Activated CD8-positive, alpha-beta T cell treated with anti-CD3 and anti-CD28 coated beads, Interleukin-2, amount 10 ng/mL, durations not matched to agents 7 days and 5 days (primary cell): ENCODE measurements around the gene IGSF22. TPM values are rescaled to one million over a fixed set of nuclear protein-coding genes. Genes with fewer than 3 reads are reported as not detected.

Source experiments
- ATAC-seq: fragments of 150-1000 bp; cut with Tn5 transposase; one replicate; pipeline ENCODE4 v1.10.0; 2021; ENCODE audit warnings: moderate library complexity
- CTCF ChIA-PET: fragments of 350-600 bp; sonication (Branson Sonifier 250); formaldehyde crosslinking; loops from one replicate; lab custom pipeline; 2021; ENCODE audit warnings: antibody characterized with exemption; lab: Charles Lee
- POLR2A ChIA-PET: fragments of 350-600 bp; sonication (Branson Sonifier 250); formaldehyde crosslinking; loops from one replicate; lab custom pipeline; 2021; ENCODE audit warnings: antibody characterized with exemption; lab: Charles Lee
- DNase-seq: peaks from one replicate; pipeline ENCODE4 v3.0.0-alpha.2; 2020
- H3K27ac Mint-ChIP-seq: one replicate; pipeline ENCODE4 v1.8.0; 2021; ENCODE audit warnings: mild to moderate bottlenecking, mixed read lengths
- H3K27me3 Mint-ChIP-seq: one replicate; pipeline ENCODE4 v1.8.0; 2021; ENCODE audit warnings: low read depth, mixed read lengths
- H3K36me3 Mint-ChIP-seq: one replicate; pipeline ENCODE4 v1.8.0; 2021; ENCODE audit warnings: low read depth, mixed read lengths
- H3K4me1 Mint-ChIP-seq: one replicate; pipeline ENCODE4 v1.8.0; 2021; ENCODE audit warnings: low read depth, mixed read lengths
- H3K4me3 Mint-ChIP-seq: one replicate; pipeline ENCODE4 v1.8.0; 2021; ENCODE audit warnings: mild to moderate bottlenecking, mixed read lengths
- H3K9me3 Mint-ChIP-seq: one replicate; pipeline ENCODE4 v1.8.0; 2022; ENCODE audit warnings: mixed read lengths; ENCODE audit not compliant: insufficient read depth
- total RNA-seq, 2 experiments: library from RNA; stranded (reverse); gene quantifications; one replicate each; pipeline ENCODE4 v1.2.3, GENCODE V29; 2021

Gene IGSF22
- total RNA-seq, 2 experiments from 2014 or later, result not detected

DNA sequence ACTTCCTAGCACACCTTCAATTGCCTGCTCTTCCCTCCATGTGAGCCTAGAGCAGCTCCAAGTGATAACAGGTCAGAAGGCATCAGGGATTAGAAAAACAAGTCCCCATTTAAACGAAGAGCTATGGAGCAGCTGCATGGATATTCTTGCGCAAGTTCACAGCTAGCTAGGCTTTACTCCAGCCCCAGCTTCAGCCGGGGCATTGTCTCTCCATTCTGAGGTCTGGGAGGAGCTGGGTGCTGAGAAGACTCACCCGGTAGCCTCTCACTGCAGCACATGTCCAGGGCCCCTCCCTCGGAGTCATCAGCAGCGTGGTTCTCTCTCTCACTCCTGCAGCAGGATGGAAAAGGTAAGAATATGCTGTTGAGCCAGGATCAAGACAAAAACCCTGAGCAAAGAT is 39.6 kb upstream of the IGSF22 start:
- Mint-ChIP-seq H3K4me3 (no peak overlapping the region), H3K27ac (no peak overlapping the region), H3K27me3 (peaks cover 15% of the 10 kb centered on the region), H3K4me1 (peaks cover 29% of the 10 kb centered on the region), H3K36me3 (no peaks in the 10 kb centered on the region), H3K9me3 (no peaks in the 10 kb centered on the region)
- CTCF ChIA-PET, result interaction anchor here (0.8 to 3.7 kb wide), 7 partner anchors 10 to 650 kb away, joined by 3 to 30 read pairs (median 5); no protein-coding TSS in a partner anchor
- ATAC-seq, result no peak
- POLR2A ChIA-PET, result no interaction called here
- DNase-seq, result no peak

- peaks cover 5% of the 10 kb centered on the region for H3K4me1 Mint-ChIP-seq
- no peak overlapping the region for H3K4me3 Mint-ChIP-seq
- DNase-seq, result no peak
- H3K27me3 Mint-ChIP-seq, result peaks cover 13% of the 10 kb centered on the region
- CTCF ChIA-PET, result interaction anchor here (1.3 to 2.1 kb wide), 2 partner anchors 30 to 646 kb away, joined by 3 to 10 read pairs; no protein-coding TSS in a partner anchor
- POLR2A ChIA-PET, result no interaction called here
- H3K27ac Mint-ChIP-seq, result no peak overlapping the region
- H3K36me3 Mint-ChIP-seq, result no peaks in the 10 kb centered on the region
- no peaks in the 10 kb centered on the region for H3K9me3 Mint-ChIP-seq
- no peak for ATAC-seq
Measured at GRCh38 chr11:18761741-18762140, 35.8 kb upstream of the IGSF22 start.

GRCh38 chr11:18761144-18761543 is 35.2 kb upstream of the IGSF22 start:
- Mint-ChIP-seq H3K9me3 (no peaks in the 10 kb centered on the region), H3K4me1 (peaks cover 5% of the 10 kb centered on the region), H3K27ac (no peak overlapping the region), H3K27me3 (peaks cover 13% of the 10 kb centered on the region), H3K4me3 (no peak overlapping the region), H3K36me3 (no peaks in the 10 kb centered on the region)
- no peak for ATAC-seq
- ChIA-PET CTCF (interaction anchor here (1.3 kb wide), 1 partner anchor 645 kb away, joined by 3 read pairs; no protein-coding TSS in a partner anchor), POLR2A (no interaction called here)
- DNase-seq, result no peak

DNA sequence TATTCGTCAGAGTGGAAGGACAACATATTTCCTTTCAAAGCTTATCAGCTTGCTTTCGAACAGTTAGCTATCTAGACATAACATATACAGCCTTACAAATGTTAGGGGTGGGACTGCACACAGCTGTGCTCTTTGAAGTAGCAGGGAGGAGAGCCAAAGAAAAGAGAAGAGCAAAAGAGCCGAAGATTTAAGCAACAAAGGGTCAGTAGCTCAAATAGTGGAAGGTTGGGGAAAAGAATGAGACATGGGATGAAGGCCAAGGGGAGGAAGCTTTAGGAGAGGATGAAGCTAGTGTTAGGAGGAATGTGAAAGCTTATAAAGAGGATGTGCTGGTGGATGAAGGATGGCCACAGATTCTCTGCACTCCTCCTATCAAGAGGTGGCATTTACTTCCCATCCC is 31.8 kb upstream of the IGSF22 start:
- no peaks in the 10 kb centered on the region for H3K9me3 Mint-ChIP-seq
- H3K27me3 Mint-ChIP-seq, result peaks cover 5% of the 10 kb centered on the region
- ChIA-PET CTCF (interaction anchor here (1.0 to 1.8 kb wide), 9 partner anchors 16 to 642 kb away, joined by 3 to 6 read pairs (median 3); no protein-coding TSS in a partner anchor), POLR2A (no interaction called here)
- no peak overlapping the region for H3K27ac Mint-ChIP-seq
- H3K36me3 Mint-ChIP-seq, result no peaks in the 10 kb centered on the region
- ATAC-seq (no peak), DNase-seq (no peak)
- no peaks in the 10 kb centered on the region for H3K4me1 Mint-ChIP-seq
- no peak overlapping the region for H3K4me3 Mint-ChIP-seq

DNA sequence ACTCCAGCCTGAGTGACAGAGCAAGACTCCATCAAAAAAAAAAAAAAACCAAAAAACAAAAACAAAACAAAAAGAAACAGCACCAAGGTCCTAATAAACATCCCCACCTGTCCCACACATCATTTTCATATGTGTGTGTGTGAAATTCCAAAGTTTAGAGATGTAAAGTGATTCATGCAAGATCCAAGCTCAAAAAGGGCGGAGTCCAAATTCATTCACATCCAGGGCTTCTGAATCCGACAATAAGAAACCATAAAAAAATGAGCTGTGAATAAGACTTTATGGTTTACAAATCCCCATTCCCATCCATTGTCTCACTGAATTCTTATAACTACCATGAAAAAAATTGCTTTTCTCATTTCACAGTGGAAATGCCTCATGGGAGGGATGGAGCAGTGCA is 30.9 kb upstream of the IGSF22 start:
- Mint-ChIP-seq H3K27ac (no peak overlapping the region), H3K36me3 (no peaks in the 10 kb centered on the region), H3K9me3 (no peaks in the 10 kb centered on the region), H3K27me3 (peaks cover 9% of the 10 kb centered on the region), H3K4me3 (no peak overlapping the region), H3K4me1 (no peaks in the 10 kb centered on the region)
- ChIA-PET POLR2A (no interaction called here), CTCF (interaction anchor here (1.0 to 1.2 kb wide), 3 partner anchors 18 to 29 kb away, joined by 3 to 4 read pairs (median 3); no protein-coding TSS in a partner anchor)
- DNase-seq, result no peak
- ATAC-seq, result no peak

GRCh38 chr11:18754308-18754707 is 28.3 kb upstream of the IGSF22 start:
- CTCF ChIA-PET, result interaction anchor here (2.0 kb wide), 1 partner anchor 10 kb away, joined by 5 read pairs; no protein-coding TSS in a partner anchor
- H3K36me3 Mint-ChIP-seq, result no peaks in the 10 kb centered on the region
- H3K9me3 Mint-ChIP-seq, result no peaks in the 10 kb centered on the region
- H3K4me3 Mint-ChIP-seq, result no peak overlapping the region
- H3K4me1 Mint-ChIP-seq, result no peaks in the 10 kb centered on the region
- POLR2A ChIA-PET, result no interaction called here
- H3K27me3 Mint-ChIP-seq, result peaks cover 9% of the 10 kb centered on the region
- no peak for DNase-seq
- no peak for ATAC-seq
- H3K27ac Mint-ChIP-seq, result no peak overlapping the region

DNA sequence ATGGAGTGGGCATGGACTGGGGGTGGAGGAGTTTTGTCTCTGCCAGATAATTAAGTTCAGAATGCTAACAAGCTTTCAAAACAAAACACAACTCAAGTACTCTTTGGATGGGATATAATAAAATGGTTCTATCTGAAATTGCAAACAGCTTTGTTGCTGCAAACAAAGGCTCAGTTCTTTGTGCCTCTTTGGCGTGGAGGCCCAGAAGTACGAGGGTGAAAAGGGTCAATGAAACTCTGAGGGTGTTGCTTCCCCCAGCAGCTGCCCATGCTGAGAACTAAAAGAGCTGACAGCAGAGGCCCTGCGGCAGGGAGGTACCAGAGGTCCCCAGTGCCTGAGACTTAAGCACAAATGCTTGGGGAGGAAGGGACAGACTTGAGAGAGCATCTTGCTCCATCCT is 26.5 kb upstream of the IGSF22 start:
- DNase-seq, result no peak
- ATAC-seq, result no peak
- Mint-ChIP-seq H3K36me3 (no peaks in the 10 kb centered on the region), H3K4me1 (no peaks in the 10 kb centered on the region), H3K4me3 (no peak overlapping the region), H3K27me3 (peaks cover 4% of the 10 kb centered on the region), H3K27ac (no peak overlapping the region), H3K9me3 (no peaks in the 10 kb centered on the region)
- ChIA-PET POLR2A (no interaction called here), CTCF (interaction anchor here (1.0 kb wide), 3 partner anchors 11 to 13 kb away, joined by 3 to 4 read pairs (median 3); no protein-coding TSS in a partner anchor)

DNA sequence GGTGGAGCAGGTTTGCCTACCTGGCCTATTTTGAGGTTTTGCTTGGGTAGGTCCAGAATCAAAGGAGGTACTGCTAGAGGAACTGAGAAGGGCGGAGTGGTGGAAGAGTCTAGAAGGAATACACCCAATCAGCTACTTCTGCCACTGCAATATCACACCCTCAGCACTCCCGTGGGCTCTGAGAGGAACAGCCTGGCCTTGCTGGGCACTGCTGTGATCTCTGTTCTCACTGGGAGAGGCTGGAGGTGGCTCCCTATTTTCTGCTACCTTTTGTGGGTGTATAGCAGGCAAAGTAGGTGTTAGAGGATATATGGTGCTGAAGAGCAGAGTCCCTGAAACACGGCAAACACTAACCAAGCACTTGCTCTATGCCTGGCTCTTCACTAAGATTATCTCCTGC is 25.0 kb upstream of the IGSF22 start:
- ATAC-seq (no peak), DNase-seq (no peak)
- H3K4me1 Mint-ChIP-seq, result no peaks in the 10 kb centered on the region
- H3K4me3 Mint-ChIP-seq, result no peak overlapping the region
- ChIA-PET POLR2A (no interaction called here), CTCF (no interaction called here)
- H3K36me3 Mint-ChIP-seq, result no peaks in the 10 kb centered on the region
- H3K9me3 Mint-ChIP-seq, result no peaks in the 10 kb centered on the region
- peaks cover 4% of the 10 kb centered on the region for H3K27me3 Mint-ChIP-seq
- H3K27ac Mint-ChIP-seq, result no peak overlapping the region

DNA sequence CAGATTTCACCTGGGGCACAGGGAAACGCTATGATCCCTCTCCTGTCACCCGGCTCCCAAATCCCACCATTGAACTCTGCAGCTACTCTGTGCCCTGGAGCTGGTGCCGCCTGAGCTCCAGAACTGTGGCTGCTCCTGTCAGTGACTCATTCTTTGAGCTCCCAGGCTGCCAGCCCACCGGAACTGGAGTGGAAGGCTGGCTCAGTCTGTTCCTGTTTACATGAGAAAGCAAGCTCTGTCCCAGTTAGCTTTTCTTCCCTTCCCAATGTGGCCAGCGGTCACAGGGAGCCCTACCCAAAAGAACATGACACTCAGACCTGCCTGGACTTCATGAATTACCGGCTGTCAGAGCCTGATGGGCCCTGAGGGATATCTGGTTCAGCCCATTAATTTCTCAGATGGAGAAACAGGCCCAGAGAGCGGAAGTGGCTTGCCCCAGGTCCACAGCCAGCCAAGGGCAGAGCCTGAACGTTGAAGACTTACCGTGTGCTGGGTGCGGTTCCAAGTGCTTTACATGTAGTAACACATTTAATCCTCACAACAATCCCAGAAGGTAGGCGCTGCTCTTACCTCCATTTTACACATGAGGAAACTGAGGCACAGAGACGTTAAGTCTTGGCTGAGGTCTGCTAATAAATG is 23.8 kb upstream of the IGSF22 start:
- no peak overlapping the region for H3K4me3 Mint-ChIP-seq
- no peak overlapping the region for H3K27ac Mint-ChIP-seq
- H3K36me3 Mint-ChIP-seq, result no peaks in the 10 kb centered on the region
- DNase-seq (no peak), ATAC-seq (no peak)
- H3K27me3 Mint-ChIP-seq, result peaks cover 4% of the 10 kb centered on the region
- POLR2A ChIA-PET, result no interaction called here
- no peaks in the 10 kb centered on the region for H3K4me1 Mint-ChIP-seq
- CTCF ChIA-PET, result interaction anchor here (0.6 to 1.5 kb wide), 3 partner anchors 15 to 28 kb away, joined by 3 to 6 read pairs (median 5); no protein-coding TSS in a partner anchor
- H3K9me3 Mint-ChIP-seq, result no peaks in the 10 kb centered on the region

GRCh38 chr11:18748766-18749365 is 22.9 kb upstream of the IGSF22 start:
- CTCF ChIA-PET, result interaction anchor here (1.4 to 1.5 kb wide), 2 partner anchors 16 to 27 kb away, joined by 5 to 6 read pairs; no protein-coding TSS in a partner anchor

DNA sequence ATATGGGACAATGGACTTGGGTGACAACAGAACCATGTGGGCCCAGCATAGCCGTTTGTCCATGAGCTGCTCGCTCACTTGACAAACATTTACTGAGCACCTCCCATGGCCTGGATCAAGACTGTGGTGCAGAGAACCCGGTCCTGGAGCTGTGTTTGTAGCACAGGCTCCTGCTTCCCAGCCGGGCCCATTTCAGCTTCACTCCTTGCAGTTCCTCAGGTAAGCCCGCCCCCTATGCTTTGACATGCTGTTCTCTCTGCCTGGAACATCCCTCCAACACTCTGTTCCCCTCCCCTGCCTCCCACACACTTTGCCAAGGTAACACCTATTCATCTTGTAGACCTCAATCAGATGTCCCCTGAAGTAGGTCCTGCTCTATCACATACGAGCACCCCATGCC is 19.3 kb upstream of the IGSF22 start:
- no peaks in the 10 kb centered on the region for H3K27me3 Mint-ChIP-seq
- DNase-seq (no peak), ATAC-seq (no peak)
- POLR2A ChIA-PET, result no interaction called here
- no peaks in the 10 kb centered on the region for H3K4me1 Mint-ChIP-seq
- CTCF ChIA-PET, result interaction anchor here (1.4 to 2.4 kb wide), 2 partner anchors 14 to 20 kb away, joined by 4 to 6 read pairs; no protein-coding TSS in a partner anchor
- H3K9me3 Mint-ChIP-seq, result no peaks in the 10 kb centered on the region
- no peaks in the 10 kb centered on the region for H3K36me3 Mint-ChIP-seq
- no peak overlapping the region for H3K27ac Mint-ChIP-seq
- H3K4me3 Mint-ChIP-seq, result no peak overlapping the region

More at GRCh38 chr11:18748766-18749365, 22.9 kb upstream of the IGSF22 start:
- ATAC-seq (no peak), DNase-seq (no peak)
- no peak overlapping the region for H3K27ac Mint-ChIP-seq
- H3K4me3 Mint-ChIP-seq, result no peak overlapping the region
- no peaks in the 10 kb centered on the region for H3K9me3 Mint-ChIP-seq
- POLR2A ChIA-PET, result no interaction called here
- H3K36me3 Mint-ChIP-seq, result no peaks in the 10 kb centered on the region
- peaks cover 4% of the 10 kb centered on the region for H3K27me3 Mint-ChIP-seq
- H3K4me1 Mint-ChIP-seq, result no peaks in the 10 kb centered on the region
